Liver (tissue), 9 donors: ENCODE results near the gene FIBCD1. TPM values are rescaled to one million over a fixed set of nuclear protein-coding genes. Genes with fewer than 3 reads are reported as not detected.

Experiments
- DNase-seq: peaks from one replicate; pipeline ENCODE4 v3.0.0-alpha.2; 2017; ENCODE audit warnings: low spot score
- H3K27ac ChIP-seq, 2 donors: one replicate each; pipeline ENCODE4 v1.7.0; 2013; ENCODE audit warnings: inconsistent platforms in 2 of 2, low read length in 2 of 2, control low read depth in 1 of 2, low read depth in 1 of 2, mild to moderate bottlenecking in 1 of 2
- H3K27me3 ChIP-seq, 4 donors: one replicate each; pipeline versions ENCODE4 v1.6.1 to v1.7.0; 2013; ENCODE audit warnings: low read length in 3 of 4, inconsistent platforms in 1 of 4, mild to moderate bottlenecking in 1 of 4, moderate library complexity in 1 of 4; ENCODE audit not compliant: control insufficient read depth in 4 of 4, insufficient read depth in 4 of 4
- H3K36me3 ChIP-seq, 4 donors: one replicate each; pipeline versions ENCODE4 v1.6.1 to v1.7.0; 2013; ENCODE audit warnings: low read length in 3 of 4, mild to moderate bottlenecking in 3 of 4, low read depth in 1 of 4, moderate library complexity in 1 of 4; ENCODE audit not compliant: control insufficient read depth in 4 of 4, insufficient read depth in 3 of 4
- H3K4me1 ChIP-seq, 4 donors: one replicate each; pipeline versions ENCODE4 v1.6.1 to v1.7.0; 2013; ENCODE audit warnings: low read length in 3 of 4, mild to moderate bottlenecking in 3 of 4, moderate library complexity in 1 of 4; ENCODE audit not compliant: control insufficient read depth in 4 of 4, insufficient read depth in 4 of 4
- H3K4me3 ChIP-seq, 3 donors: one replicate each; pipeline versions ENCODE4 v1.6.1 to v1.7.0; 2013; ENCODE audit warnings: low read length in 3 of 3, control low read depth in 1 of 3, low read depth in 1 of 3, mild to moderate bottlenecking in 1 of 3
- H3K9ac ChIP-seq, 2 donors: one replicate each; pipeline ENCODE4 v1.7.0; 2013; ENCODE audit warnings: low read length in 2 of 2, mild to moderate bottlenecking in 2 of 2, moderate library complexity in 2 of 2, control low read depth in 1 of 2, low read depth in 1 of 2
- H3K9me3 ChIP-seq, 4 donors: one replicate each; pipeline versions ENCODE4 v1.6.1 to v1.7.0; 2013; ENCODE audit warnings: low read length in 3 of 4; ENCODE audit not compliant: control insufficient read depth in 4 of 4
- EGR1 ChIP-seq, 2 donors: IDR thresholded peaks; 2 replicates each; pipeline ENCODE4 v1.6.1; 2016 to 2018; ENCODE audit warnings: antibody characterized with exemption in 2 of 2, low read depth in 2 of 2
- FOXA1 ChIP-seq: IDR thresholded peaks from 2 replicates; pipeline ENCODE4 v1.6.1; 2016; ENCODE audit warnings: antibody characterized with exemption
- FOXA2 ChIP-seq: IDR thresholded peaks from 2 replicates; pipeline ENCODE4 v1.6.1; 2016; ENCODE audit warnings: antibody characterized with exemption
- GABPA ChIP-seq, 2 donors: IDR thresholded peaks in 1 of 2; conservative IDR thresholded peaks in 1 of 2; 2 replicates each; pipeline ENCODE4 v1.6.1; 2016; ENCODE audit warnings: antibody characterized with exemption in 2 of 2, mild to moderate bottlenecking in 1 of 2, moderate library complexity in 1 of 2
- HNF4G ChIP-seq: IDR thresholded peaks from 2 replicates; pipeline ENCODE4 v1.6.1; 2016; ENCODE audit warnings: antibody characterized with exemption
- JUND ChIP-seq, 2 donors: IDR thresholded peaks; 2 replicates each; pipeline ENCODE4 v1.6.1; 2016; ENCODE audit warnings: antibody characterized with exemption in 2 of 2
- NR2F2 ChIP-seq: IDR thresholded peaks from 2 replicates; pipeline ENCODE4 v1.6.1; 2016; ENCODE audit warnings: antibody characterized with exemption
- RAD21 ChIP-seq, 2 donors: IDR thresholded peaks; 2 replicates each; pipeline ENCODE4 v1.6.1; 2016; ENCODE audit warnings: antibody characterized with exemption in 2 of 2, mild to moderate bottlenecking in 2 of 2
- RXRA ChIP-seq, 2 donors: IDR thresholded peaks; 2 replicates each; pipeline ENCODE4 v1.6.1; 2017 to 2018; ENCODE audit warnings: antibody characterized with exemption in 2 of 2, mild to moderate bottlenecking in 1 of 2
- SP1 ChIP-seq: IDR thresholded peaks from 2 replicates; pipeline ENCODE4 v1.6.1; 2018; ENCODE audit warnings: antibody characterized with exemption, mild to moderate bottlenecking
- YY1 ChIP-seq: IDR thresholded peaks from 2 replicates; pipeline ENCODE4 v1.6.1; 2016; ENCODE audit warnings: antibody characterized with exemption, mild to moderate bottlenecking
- WGBS: extraction: QIAGEN DNeasy Blood & Tissue Kit; methylation state at CpG from one replicate; pipeline ENCODE4 v1.1.7; 2013; 5-methylcytosine and 5-hydroxymethylcytosine counted together
- polyA plus RNA-seq, 2 donors: library from polyadenylated mRNA; stranded (reverse) in 1 of 2; unstranded in 1 of 2; fragments of 200-250 nt in 1 of 2; fragments of >200 nt in 1 of 2; fragmentation: Nextera tagmentation in 1 of 2; extraction: Ambion mirVana in 1 of 2; gene quantifications; one replicate each; pipeline versions ENCODE4 v1.2.1 to v1.2.3, GENCODE V29; 2013 to 2015
- total RNA-seq, 2 donors: library from RNA; depleted of rRNA; stranded (reverse); fragments of >200 nt; gene quantifications; one replicate each; pipeline ENCODE4 v1.2.3, GENCODE V29; 2014
- TF ChIP-seq, protein P1 (sequence below): IDR thresholded peaks from 2 replicates; pipeline ENCODE4 v1.6.1; 2016; ENCODE audit warnings: antibody characterized with exemption
- TF ChIP-seq, protein P2 (sequence below): IDR thresholded peaks from 2 replicates; pipeline ENCODE4 v1.6.1; 2016; ENCODE audit warnings: antibody characterized with exemption
- TF ChIP-seq, protein P3 (sequence below): IDR thresholded peaks from 2 replicates; pipeline ENCODE4 v1.6.1; 2016; ENCODE audit warnings: antibody characterized with exemption
- donor health status: healthy.
- donor health status: healthy.
- donor health status: healthy.
- donor health status: healthy.
- donor health status: healthy.

FIBCD1 gene
- total and polyA plus RNA-seq, 4 donors: not detected

DNA sequence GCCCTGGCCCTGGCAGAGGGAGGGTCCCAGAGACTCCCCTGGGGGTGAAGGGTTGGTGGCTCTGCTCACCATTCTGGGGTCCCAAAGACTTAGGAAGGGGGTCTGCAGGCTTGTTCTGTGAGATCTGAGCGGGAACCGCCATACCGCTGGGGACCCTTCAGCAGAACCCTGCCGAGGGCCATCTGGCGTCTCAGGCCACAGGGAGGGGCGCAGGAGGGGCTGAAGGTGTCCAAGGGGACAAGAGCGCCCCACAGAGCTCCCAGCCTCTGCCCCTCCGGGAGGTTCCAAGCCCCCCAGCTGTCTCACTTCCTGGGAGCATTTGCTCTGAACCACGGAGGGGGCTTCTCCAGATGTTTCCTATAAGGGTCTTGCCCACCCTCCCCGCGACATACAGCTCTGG is 4.8 kb downstream of the FIBCD1 start:
- no peak for DNase-seq
- Histone ChIP-seq H3K27ac (no peak overlapping the region), H3K9me3 (no peaks in the 10 kb centered on the region), H3K27me3 (peaks cover 0 to 23% (median 9%) of the 10 kb centered on the region in 4 donors), H3K4me1 (peaks cover 10 to 15% (median 13%) of the 10 kb centered on the region in 4 donors), H3K4me3 (no peak overlapping the region), H3K9ac (no peak overlapping the region), H3K36me3 (no peaks in the 10 kb centered on the region)
- WGBS: 77% methylated on average over 11 of the region's 11 CpGs
- no peak for TF ChIP-seq NR2F2
- TF ChIP-seq JUND (IDR thresholded peaks at IDR 0.05): no peak
- TF ChIP-seq RAD21 (IDR thresholded peaks at IDR 0.05): no peak
- TF ChIP-seq, protein P1, sequence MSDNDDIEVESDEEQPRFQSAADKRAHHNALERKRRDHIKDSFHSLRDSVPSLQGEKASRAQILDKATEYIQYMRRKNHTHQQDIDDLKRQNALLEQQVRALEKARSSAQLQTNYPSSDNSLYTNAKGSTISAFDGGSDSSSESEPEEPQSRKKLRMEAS: no peak
- TF ChIP-seq RXRA (IDR thresholded peaks at IDR 0.05): no peak
- TF ChIP-seq, protein P2, sequence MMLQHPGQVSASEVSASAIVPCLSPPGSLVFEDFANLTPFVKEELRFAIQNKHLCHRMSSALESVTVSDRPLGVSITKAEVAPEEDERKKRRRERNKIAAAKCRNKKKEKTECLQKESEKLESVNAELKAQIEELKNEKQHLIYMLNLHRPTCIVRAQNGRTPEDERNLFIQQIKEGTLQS: no peak
- no peak for TF ChIP-seq FOXA2
- no peak for TF ChIP-seq GABPA (IDR thresholded peaks at IDR 0.05 in 1 of 2, conservative IDR thresholded peaks at IDR 0.05 in 1 of 2)
- TF ChIP-seq, protein P3, sequence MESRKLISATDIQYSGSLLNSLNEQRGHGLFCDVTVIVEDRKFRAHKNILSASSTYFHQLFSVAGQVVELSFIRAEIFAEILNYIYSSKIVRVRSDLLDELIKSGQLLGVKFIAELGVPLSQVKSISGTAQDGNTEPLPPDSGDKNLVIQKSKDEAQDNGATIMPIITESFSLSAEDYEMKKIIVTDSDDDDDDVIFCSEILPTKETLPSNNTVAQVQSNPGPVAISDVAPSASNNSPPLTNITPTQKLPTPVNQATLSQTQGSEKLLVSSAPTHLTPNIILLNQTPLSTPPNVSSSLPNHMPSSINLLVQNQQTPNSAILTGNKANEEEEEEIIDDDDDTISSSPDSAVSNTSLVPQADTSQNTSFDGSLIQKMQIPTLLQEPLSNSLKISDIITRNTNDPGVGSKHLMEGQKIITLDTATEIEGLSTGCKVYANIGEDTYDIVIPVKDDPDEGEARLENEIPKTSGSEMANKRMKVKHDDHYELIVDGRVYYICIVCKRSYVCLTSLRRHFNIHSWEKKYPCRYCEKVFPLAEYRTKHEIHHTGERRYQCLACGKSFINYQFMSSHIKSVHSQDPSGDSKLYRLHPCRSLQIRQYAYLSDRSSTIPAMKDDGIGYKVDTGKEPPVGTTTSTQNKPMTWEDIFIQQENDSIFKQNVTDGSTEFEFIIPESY: no peak
- TF ChIP-seq EGR1 (IDR thresholded peaks at IDR 0.05; ENCODE audit: low read depth in 2 of 2): no peak
- no peak for TF ChIP-seq SP1
- no peak for TF ChIP-seq YY1

DNA sequence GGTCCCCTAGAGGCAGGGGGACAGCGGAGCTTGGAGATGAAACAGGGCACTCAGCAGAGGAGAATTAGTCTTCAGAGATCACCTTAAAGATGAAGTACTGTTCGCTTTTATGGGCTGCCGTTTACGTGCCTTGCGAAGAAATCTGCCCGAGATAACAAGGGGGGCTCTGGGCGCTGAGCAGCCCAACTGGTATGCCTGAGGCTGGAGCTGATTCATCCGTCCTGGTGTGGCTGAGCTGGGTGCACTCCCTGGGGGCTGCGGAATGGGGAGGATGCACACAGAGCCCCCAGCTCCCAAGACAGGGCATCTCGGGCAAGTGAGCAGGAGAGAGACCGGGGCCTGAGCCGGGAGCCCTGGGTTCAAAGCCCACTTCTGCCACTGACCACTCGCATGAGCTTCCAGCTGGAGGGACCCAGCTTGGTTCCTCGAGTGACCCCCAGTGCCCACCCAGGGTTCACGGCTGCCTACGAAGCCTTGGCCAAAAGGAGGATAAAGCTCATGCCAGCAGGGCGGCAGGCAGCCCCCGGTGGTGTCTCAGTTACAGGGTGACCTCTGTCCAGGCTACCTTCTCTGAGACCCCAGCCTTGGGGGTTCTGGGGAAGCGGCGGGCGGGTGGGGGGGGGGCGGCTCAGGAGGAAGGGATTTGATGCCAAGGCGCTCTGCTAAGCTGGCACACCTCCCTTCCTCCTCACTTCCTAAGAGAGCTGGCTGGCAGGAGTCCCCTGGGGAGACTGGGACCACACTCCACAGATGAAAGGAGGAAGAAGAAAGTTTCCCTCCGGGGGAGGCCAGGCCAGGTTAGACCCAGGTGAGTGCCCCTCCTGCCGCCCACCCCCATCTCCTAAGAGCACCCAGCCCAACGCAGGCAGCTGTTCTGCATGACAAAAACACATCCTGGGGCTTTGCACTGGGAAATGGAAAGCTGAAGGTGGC is 5.7 kb downstream of the FIBCD1 start:
- no peak for DNase-seq
- no peak overlapping the region for H3K9ac ChIP-seq
- WGBS: 33% methylated on average over 26 of the region's 26 CpGs
- no peak overlapping the region for H3K4me3 ChIP-seq
- H3K27me3 ChIP-seq: peaks cover 0 to 23% (median 9%) of the 10 kb centered on the region in 4 donors
- TF ChIP-seq RAD21 (IDR thresholded peaks at IDR 0.05) (no peak), FOXA1 (no peak), EGR1 (IDR thresholded peaks at IDR 0.05; ENCODE audit: low read depth in 2 of 2) (no peak), HNF4G (no peak), GABPA (IDR thresholded peaks at IDR 0.05 in 1 of 2, conservative IDR thresholded peaks at IDR 0.05 in 1 of 2) (no peak), RXRA (IDR thresholded peaks at IDR 0.05) (no peak), SP1 (no peak)
- TF ChIP-seq, protein P2: no peak
- no peak overlapping the region for H3K27ac ChIP-seq
- peaks cover 2 to 6% (median 4%) of the 10 kb centered on the region in 4 donors for H3K4me1 ChIP-seq
- H3K36me3 ChIP-seq: no peaks in the 10 kb centered on the region
- H3K9me3 ChIP-seq: no peaks in the 10 kb centered on the region
